Measurements from ENCODE around the gene WDPCP.
"Not testable (repeated sequence)": the region's sequence is repeated elsewhere in the genome, so short reads cannot be mapped to it uniquely, and the experiment has no call there.

Gene WDPCP

GRCh38 chr2:63539416-63540162 is 48.7 kb downstream of the WDPCP start:
- DNase-seq = no peak

GRCh38 chr2:63538390-63538789 is 49.9 kb downstream of the WDPCP start:
- DNase-seq = no peak

GRCh38 chr2:63537306-63537705 is 51.0 kb downstream of the WDPCP start:
- DNase-seq = no peak

- no peak for DNase-seq
Measured at GRCh38 chr2:63530704-63531279, 57.5 kb downstream of the WDPCP start.

- DNase-seq = no peak
Measured at GRCh38 chr2:63525905-63526304, 62.4 kb downstream of the WDPCP start.

DNA sequence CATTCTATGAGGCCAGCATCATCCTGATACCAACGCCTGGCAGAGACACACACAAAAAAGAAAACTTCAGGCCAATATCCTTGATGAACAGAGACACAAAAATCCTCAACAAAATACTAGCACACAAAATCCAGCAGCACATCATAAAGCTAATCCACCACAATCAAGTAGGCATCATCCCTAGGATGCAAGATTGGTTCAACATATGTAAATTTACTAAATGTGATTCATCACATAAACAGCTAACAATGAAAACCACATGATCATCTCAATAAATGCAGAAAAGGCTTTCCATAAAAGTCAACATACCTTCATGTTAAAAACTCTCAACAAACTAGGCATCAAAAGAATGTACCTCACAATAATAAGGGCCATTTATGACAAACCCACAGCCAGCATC is 65.3 kb downstream of the WDPCP start:
- DNase-seq = no peak

DNA sequence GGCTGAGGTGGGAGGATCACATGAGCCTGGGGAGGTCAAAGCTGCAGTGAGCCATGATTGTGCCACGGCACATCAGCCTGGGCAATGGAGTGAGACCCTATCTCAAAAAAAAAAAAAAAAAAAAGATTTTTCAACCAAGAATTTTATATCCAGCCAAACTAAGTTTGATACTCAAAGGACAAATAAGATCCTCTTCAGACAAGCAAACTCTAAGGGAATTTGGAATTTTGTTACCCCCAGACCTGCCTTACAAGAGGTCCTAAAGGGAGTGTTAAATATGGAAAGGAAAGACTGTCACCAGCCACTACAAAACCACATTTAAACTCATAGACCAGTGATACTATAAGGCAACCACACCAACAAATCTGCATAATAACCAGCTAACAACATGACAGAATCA is 67.5 kb downstream of the WDPCP start:
- DNase-seq = no peak

GRCh38 chr2:63514781-63515180 is 73.5 kb downstream of the WDPCP start:
- DNase-seq = no peak

GRCh38 chr2:63514237-63514716 is 74.0 kb downstream of the WDPCP start:
- DNase-seq = no peak

DNA sequence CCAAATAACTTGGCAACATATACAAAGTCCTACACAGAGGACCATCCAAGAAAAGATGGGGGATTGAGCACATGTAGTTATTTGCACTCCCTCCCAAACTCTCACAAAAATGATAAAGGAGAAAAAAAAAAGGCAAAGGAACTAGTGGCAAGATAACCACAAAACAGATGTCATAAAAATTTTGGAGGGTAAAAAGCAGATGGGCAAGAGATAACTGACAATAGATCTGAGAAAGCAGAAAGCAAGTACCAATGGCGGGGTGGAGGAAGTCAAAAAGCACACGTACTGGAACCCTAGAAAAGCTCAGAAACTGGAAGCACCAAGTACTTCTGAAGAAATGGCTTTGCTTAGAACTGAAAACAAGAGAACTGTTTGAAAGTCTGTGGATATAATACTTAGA is 82.0 kb downstream of the WDPCP start:
- DNase-seq = no peak

- DNase-seq = no peak
Measured at GRCh38 chr2:63503818-63504217, 84.5 kb downstream of the WDPCP start.

GRCh38 chr2:63500398-63500797 is 87.9 kb downstream of the WDPCP start:
- DNase-seq = no peak

DNA sequence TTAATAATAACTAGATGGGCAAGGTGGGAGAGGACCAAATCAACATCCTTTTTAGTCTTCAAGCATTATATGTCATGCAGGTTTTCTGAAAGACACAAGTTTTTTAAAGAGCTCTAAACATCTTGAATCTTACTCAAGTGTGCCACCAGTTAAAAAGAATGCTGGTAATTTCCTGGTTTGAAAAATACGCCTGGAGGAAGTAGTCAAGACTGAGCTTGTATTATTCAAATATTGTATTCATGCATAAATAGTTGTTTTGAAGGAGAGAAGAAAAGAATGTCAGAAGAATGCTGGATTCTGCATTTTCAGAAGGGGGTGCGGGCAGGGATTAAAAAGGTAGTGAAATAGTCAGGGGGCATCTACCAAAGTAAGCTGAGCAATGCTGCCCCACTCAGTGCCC is 90.7 kb downstream of the WDPCP start:
- no peak for DNase-seq

- DNase-seq = no peak
Measured at GRCh38 chr2:63494968-63495367, 93.3 kb downstream of the WDPCP start.

DNA sequence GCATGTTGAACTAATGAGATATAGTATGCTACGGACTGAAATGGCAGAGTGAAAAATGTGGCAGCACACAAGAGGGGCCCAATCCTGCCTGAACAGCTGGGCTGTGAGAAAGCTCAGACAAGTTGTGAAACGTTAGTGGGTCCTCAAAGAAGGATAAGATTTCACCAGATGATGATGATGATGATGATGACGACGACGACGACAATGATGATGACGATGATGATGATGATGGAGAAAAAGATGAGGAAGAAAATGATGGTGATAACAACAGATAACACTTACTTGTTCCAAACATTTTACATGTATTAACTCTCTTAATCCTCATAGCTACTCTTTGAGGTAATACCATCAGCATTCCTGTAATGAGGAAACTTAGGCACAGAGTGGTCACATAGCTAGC is 94.2 kb downstream of the WDPCP start:
- DNase-seq = no peak

DNA sequence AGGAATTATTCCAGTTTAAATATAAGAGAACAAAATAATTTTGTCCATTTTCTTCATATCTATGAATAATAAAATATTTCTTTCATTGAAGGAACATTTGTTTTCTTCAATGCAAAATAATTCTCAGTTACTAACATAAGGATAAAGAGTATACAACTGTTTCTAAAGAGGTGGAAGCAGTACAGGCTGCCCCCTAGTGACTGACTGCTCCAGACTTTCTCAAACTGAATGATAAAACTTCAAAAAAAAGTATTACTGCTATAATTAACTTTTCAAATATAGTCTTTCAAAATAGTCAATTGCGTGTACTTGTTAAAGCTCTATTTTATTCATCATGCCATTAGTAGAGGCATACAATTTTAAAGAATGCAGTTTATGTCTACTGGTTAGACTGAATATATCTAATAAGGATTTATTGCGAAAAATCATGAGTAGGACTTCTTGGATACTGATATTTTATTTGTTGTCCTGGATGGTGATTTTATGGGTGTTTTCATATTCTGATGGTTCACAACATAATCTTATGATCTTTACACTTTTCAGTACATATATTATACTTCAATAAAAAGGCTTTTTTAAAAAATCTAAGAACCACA is 100.1 kb downstream of the WDPCP start:
- peak; percentile 17 for DNase-seq

DNA sequence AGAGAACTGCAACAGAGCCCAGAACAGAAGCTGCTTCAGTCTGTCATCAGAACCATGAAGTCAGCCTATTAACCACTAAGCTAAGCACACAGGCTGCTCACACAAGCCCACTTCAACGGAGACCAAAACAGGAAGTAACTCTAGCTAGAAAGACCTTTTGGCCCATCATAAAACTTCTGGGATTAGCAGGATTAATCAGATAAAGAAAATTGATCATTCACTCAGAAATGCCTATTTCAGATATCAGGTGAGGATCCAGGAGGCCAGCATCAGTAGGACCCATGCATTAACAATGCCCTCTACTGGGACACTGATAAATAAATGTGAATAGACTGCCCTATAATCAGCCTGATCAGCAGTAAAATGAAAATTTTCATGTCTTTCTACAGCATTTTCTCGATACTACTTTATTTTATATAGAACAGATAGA is 101.4 kb downstream of the WDPCP start:
- DNase-seq = no peak

- DNase-seq = no peak
Measured at GRCh38 chr2:63484901-63485300, 103.4 kb downstream of the WDPCP start.

GRCh38 chr2:63484481-63484880 is 103.8 kb downstream of the WDPCP start:
- DNase-seq = no peak

DNA sequence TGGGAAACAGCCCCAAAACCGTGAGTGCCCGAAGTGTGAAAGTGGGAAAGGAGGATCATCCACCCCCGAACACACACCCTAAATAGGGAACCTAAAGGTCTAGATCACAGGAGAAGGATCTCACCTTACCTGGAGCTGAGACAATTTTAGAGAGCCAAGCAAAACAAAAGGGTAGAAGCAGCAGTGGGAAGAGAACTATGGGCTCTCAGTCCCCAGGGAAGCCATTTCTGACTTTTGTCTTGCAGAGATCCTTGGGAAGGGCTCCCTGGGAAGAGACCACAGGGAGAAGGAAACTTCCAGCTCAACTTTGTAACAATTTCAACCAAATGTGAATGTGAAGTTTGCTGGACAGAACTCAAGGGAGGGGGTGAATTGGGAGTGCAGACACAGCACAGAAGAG is 110.6 kb downstream of the WDPCP start:
- DNase-seq = no peak

- DNase-seq = not testable (repeated sequence)
Measured at GRCh38 chr2:63469313-63469712, 119.0 kb downstream of the WDPCP start.

- peak; percentile 1 for DNase-seq
Measured at GRCh38 chr2:63465633-63466032, 122.6 kb downstream of the WDPCP start.

DNA sequence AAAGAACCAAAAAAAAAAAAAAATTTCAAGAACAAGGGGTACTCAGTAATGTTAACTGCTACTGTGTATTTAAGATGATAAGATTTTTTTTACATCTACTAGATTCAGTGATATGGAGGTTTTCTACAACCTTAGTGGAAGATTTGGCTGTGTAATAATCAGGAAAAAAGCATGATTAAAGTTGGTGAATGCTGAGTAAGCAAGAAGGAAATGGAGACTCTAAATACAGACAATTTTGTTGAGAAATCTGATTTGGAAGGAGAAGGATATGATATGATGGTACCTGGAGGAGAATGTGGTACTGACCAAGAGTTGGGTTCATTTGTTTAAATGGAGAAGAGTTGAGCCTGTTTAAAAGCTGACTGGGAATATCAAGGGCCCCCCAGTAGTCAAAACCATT is 125.1 kb downstream of the WDPCP start:
- no peak for DNase-seq

DNA sequence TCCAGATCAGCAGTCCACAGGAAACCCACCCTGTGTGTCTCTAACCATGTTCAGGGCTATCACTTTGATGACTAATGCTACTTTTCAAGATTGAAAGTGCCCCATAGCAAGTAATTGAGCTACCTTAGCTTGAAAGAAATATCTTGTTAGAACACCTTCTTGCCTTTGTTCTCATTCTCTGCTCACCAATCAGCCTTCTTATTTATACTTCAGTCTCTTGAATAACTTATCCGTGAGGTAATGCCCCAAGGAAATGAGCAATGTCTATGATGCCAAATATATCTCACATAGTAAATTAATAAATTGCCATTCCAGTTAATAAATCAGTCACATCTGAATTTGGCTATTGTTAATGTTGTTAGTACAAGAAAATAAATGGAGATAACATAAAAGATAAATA is 141.6 kb downstream of the WDPCP start:
- DNase-seq = no peak
